ENCODE data around the gene IL32.
A peak's percentile ranks its signal among the peaks of the same experiment; 100 is the strongest.

Gene IL32

DNA sequence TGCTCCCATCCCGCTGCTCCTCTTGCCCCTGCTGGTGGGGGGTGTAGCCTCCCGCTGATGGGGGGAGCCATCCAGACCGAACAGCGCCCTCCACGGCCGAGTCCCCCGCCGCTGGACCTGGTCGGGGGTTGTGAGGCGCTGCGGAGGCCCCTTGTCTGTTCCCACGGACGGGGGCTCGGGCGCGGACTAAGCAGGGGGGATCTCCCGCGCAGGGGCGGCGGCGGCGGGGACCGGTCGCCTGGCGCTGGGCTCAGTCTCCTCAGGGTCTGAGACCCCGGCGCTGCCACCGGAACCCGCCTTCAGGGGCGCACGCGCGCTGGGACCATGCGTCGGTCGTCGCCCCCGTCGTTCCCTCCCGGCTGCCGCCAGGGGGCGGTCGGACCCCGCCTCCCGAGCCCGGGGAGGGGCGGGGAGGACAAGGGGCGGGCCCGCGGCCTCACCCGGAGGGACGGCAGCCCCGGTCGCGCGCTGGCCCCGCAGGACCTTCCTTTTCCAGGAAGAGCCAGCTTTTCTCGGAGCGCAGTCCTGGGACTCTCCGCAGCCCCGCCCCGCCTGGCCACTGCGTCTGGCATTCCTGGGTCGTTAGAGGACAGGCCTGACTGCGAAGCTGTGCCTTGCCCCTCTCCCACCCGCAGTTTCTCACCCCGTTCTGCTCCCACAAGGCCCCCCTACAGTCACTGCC, 6.3 kb upstream of the IL32 start:
- in situ Hi-C loops (cut with HindIII; ENCODE audit: low pct_ligation_motif_present, low sequenced_read_pairs), result no loop called here
- no peaks in the 10 kb centered on the region for H3K36me3 ChIP-seq (replicated peaks)
- no peaks in the 10 kb centered on the region for H3K27me3 ChIP-seq (replicated peaks)
- peak; percentile 56 for TF ChIP-seq CTCF (IDR thresholded peaks at IDR 0.05; ENCODE audit: low read depth, low read length, missing control alignments)
- peak; percentile 54 for DNase-seq
- peak overlapping the region; percentile 34 for H3K27ac ChIP-seq
- H3K4me3 ChIP-seq (ENCODE audit: low read depth, low read length), result peak overlapping the region; percentile 80

- Histone ChIP-seq H3K4me3 (ENCODE audit: low read depth, low read length) (peak overlapping the region; percentile 80), H3K27ac (peak overlapping the region; percentile 34), H3K27me3 (replicated peaks) (no peaks in the 10 kb centered on the region), H3K36me3 (replicated peaks) (no peaks in the 10 kb centered on the region)
- DNase-seq, result no peak
- in situ Hi-C loops (cut with HindIII; ENCODE audit: low pct_ligation_motif_present, low sequenced_read_pairs), result no loop called here
- TF ChIP-seq CTCF (IDR thresholded peaks at IDR 0.05; ENCODE audit: low read depth, low read length, missing control alignments), result no peak
Observed at GRCh38 chr16:3059723-3060242, 5.7 kb upstream of the IL32 start.

- H3K27me3 ChIP-seq (replicated peaks), result no peaks in the 10 kb centered on the region
- H3K4me3 ChIP-seq (ENCODE audit: low read depth, low read length), result no peak overlapping the region
- no peak for DNase-seq
- no peak for TF ChIP-seq CTCF (IDR thresholded peaks at IDR 0.05; ENCODE audit: low read depth, low read length, missing control alignments)
- no peak overlapping the region for H3K27ac ChIP-seq
- in situ Hi-C loops (cut with HindIII; ENCODE audit: low pct_ligation_motif_present, low sequenced_read_pairs), result no loop called here
- H3K36me3 ChIP-seq (replicated peaks), result no peaks in the 10 kb centered on the region
Observed at GRCh38 chr16:3060339-3061127, 4.9 kb upstream of the IL32 start.

DNA sequence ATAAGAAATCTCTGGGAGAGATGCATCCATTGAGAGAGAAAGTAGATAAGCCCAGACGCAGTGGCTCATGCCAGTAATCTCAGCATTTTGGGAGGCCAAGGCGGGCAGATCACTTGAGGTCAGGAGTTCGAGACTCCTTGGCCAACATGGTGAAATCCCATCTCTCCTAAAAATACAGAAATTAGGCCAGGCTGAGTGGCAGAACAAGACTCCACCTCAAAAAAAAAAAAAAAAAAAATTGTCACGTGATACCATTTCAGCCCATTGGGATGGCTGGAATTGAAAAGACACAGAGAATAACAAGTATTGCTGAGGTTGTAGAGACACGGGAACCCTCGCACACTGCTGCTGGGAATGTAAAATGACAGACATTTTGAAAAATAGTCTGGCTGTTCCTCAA, 2.9 kb upstream of the IL32 start:
- Histone ChIP-seq H3K36me3 (replicated peaks) (no peaks in the 10 kb centered on the region), H3K4me3 (ENCODE audit: low read depth, low read length) (no peak overlapping the region), H3K27ac (no peak overlapping the region), H3K27me3 (replicated peaks) (no peaks in the 10 kb centered on the region)
- no peak for TF ChIP-seq CTCF (IDR thresholded peaks at IDR 0.05; ENCODE audit: low read depth, low read length, missing control alignments)
- in situ Hi-C loops (cut with HindIII; ENCODE audit: low pct_ligation_motif_present, low sequenced_read_pairs), result no loop called here
- DNase-seq, result no peak

DNA sequence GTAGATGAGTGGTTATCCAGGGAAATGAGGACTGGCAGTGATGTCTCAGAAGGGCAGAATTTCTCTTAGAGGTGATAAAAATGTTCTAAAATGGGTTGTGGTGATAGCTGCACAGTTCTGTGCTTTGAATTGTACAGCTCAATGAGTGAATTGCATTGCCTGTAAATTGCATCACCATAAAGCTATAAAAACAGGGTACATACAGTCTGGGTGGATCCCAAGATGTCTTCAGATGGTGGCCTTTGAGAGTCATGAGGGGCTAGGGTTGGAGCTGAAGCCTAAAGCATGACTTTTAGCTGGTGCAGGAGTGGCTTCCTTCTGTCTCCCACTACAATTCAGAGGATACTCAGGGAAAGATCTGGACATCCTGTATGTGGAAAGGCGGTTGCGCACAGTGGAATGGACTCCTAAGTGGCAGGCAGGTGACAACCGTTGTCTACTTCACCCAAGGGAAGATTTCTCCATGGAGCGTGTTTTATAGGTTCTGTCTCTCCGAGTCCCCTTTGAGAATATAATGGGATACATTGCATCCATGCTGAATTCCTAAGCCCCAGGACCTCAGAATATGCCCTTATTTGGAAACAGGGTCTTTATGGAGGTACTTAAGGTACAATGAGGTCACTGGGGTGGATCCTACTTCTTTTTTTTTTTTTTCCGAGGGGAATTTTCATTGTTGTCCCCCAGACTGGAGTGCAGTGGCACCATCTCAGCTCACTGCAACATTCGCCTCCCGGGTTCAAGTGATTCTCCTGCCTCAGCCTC, 1.6 kb upstream of the IL32 start:
- Histone ChIP-seq H3K4me3 (ENCODE audit: low read depth, low read length) (no peak overlapping the region), H3K36me3 (replicated peaks) (no peaks in the 10 kb centered on the region), H3K27me3 (replicated peaks) (no peaks in the 10 kb centered on the region), H3K27ac (no peak overlapping the region)
- no peak for DNase-seq
- in situ Hi-C loops (cut with HindIII; ENCODE audit: low pct_ligation_motif_present, low sequenced_read_pairs), result no loop called here
- TF ChIP-seq CTCF (IDR thresholded peaks at IDR 0.05; ENCODE audit: low read depth, low read length, missing control alignments), result no peak

Data from brain microvascular endothelial cell (primary cell).